Measurements from ENCODE around the gene NT5DC2.
A peak's percentile ranks its signal among the peaks of the same experiment; 100 is the strongest.

Gene NT5DC2

DNA sequence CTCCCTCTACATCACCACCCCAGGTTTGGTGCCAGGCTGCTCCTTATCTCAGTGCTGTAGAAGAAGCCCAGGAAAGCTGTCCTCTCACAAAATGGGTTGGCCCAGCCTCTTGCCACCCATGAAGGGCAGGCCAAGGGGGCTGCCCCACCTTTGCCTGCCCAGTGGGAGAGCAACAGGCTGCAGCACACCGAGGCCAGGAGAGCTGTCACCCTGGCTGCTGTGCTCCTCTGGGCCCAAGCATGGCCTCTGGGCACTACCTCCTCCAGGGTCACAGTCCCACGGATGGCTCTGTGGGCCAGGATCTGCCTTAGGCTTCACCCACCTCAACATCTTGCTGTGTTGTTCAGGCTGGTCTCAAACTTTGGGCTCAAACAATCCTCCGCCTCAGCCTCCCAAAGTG is 44.9 kb downstream of the NT5DC2 start:
- DNase-seq (ENCODE audit: low read depth, low spot score) = no peak

DNA sequence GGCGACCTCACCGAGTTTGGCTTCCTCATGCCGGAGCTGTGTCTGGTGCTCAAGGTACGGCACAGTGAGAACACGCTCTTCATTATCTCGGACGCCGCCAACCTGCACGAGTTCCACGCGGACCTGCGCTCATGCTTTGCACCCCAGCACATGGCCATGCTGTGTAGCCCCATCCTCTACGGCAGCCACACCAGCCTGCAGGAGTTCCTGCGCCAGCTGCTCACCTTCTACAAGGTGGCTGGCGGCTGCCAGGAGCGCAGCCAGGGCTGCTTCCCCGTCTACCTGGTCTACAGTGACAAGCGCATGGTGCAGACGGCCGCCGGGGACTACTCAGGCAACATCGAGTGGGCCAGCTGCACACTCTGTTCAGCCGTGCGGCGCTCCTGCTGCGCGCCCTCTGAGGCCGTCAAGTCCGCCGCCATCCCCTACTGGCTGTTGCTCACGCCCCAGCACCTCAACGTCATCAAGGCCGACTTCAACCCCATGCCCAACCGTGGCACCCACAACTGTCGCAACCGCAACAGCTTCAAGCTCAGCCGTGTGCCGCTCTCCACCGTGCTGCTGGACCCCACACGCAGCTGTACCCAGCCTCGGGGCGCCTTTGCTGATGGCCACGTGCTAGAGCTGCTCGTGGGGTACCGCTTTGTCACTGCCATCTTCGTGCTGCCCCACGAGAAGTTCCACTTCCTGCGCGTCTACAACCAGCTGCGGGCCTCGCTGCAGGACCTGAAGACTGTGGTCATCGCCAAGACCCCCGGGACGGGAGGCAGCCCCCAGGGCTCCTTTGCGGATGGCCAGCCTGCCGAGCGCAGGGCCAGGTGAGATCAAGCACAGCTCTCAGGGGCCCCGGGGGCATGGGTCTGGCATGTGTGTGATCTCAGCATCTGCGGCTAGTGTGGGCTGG is 45.6 kb downstream of the NT5DC2 start:
- DNase-seq (ENCODE audit: low read depth, low spot score) = no peak

DNA sequence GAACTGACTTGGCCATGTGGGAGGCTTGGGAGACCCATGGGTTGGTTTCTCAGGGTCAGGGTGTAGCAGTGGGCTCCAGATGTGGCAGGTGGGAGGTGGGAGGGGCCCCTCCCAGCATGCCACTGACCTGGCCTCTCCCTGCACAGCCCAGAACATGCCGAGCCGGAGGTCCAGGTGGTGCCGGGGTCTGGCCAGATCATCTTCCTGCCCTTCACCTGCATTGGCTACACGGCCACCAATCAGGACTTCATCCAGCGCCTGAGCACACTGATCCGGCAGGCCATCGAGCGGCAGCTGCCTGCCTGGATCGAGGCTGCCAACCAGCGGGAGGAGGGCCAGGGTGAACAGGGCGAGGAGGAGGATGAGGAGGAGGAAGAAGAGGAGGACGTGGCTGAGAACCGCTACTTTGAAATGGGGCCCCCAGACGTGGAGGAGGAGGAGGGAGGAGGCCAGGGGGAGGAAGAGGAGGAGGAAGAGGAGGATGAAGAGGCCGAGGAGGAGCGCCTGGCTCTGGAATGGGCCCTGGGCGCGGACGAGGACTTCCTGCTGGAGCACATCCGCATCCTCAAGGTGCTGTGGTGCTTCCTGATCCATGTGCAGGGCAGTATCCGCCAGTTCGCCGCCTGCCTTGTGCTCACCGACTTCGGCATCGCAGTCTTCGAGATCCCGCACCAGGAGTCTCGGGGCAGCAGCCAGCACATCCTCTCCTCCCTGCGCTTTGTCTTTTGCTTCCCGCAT is 46.4 kb downstream of the NT5DC2 start:
- no peak for DNase-seq (ENCODE audit: low read depth, low spot score)

DNA sequence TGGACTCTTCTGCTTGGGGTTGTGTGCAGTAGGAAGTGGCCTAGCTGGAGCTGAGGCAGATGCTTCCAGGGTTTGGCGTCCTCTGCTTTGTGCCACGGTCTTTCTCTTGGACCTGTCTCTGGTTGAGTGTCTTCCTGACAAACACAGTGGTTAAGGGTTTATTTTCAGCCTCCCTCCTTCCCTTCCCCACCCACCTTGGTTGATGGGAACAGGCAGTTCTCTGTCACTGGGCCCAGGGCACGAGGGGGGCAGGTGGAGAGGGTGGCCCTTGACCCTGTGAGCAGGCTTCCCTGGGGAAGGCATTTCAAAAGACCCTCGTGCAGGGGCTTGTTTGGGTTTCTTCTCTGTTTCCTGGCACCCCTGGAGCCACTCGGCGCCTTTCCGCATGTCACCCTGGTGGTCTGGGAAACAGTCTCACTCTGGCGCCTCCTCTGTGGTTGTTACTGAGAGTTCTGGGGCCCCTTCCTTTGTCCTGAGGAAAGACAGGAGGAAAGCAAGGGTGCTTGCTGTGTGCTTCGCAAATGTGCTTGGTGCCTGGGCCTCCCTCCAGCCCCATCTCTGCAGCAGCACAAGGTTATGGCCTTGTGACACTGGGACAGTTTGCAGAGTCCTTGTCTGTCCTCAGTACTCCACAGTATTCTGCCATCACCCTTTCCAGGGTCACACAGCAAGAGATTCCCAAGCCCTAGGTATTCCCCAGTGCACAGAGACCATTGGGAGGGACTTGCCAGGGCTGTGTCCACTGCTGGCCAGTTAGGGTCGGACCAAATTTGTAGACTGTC is 48.8 kb downstream of the NT5DC2 start:
- no peak for DNase-seq (ENCODE audit: low read depth, low spot score)

DNA sequence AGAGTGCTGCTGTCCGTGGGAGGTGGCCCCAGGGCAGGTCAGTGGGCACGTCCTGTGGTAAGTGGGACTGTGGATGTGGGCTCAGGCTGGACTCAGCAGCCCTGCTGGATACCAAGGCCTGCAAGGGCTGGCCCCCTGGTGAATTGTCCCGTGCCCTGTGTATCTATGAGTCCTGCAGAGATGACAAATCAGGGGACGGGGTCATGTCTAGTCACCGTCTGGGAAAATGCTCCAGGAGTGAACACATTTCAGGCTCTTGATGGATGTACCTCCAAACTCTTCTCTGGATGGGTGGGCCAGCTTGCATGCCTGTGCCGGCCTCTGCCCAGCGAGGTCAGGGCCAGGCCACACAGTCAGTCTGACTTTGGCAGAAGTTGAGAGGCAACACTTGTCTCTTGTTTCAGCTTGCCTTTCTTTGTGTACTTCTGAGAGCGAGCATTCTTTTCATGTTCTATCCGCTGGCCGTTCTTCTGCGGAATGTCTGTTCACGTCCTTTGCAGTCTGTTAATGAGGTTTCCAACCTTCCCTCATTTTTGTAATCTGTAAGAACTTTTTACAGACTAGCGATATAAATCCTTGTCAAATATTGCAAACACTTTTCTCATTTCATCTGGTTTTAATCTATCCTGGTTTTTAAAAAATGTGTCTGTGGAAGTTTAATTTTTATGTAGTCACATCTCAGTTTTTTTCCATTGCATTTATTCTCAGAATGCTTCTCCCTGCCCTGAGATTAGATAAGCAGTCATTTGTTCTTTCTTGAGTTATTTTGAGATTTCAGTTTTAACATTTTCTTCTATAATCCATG is 49.9 kb downstream of the NT5DC2 start:
- peak; percentile 65 for DNase-seq (ENCODE audit: low read depth, low spot score)

DNA sequence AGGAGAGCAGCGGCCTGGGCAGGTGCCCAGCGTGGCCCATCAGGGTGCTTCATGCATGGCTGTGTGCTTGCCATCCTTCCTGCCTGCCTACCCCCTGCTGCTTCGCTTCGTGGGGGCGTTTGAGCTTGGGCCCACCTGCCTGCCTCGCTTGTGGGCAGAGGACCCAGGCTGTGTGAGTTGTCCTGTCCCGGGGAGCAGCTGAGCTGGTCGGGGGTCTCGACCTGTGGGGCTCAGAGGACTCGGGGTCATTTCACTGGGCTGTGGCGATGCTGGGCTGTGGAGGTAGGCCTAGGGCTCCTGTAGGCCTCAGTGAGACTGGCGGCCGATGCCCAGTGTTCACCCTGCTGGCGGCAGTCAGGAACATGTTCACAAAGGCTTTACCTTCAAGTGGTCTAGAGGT is 50.6 kb downstream of the NT5DC2 start:
- DNase-seq (ENCODE audit: low read depth, low spot score) = no peak

DNA sequence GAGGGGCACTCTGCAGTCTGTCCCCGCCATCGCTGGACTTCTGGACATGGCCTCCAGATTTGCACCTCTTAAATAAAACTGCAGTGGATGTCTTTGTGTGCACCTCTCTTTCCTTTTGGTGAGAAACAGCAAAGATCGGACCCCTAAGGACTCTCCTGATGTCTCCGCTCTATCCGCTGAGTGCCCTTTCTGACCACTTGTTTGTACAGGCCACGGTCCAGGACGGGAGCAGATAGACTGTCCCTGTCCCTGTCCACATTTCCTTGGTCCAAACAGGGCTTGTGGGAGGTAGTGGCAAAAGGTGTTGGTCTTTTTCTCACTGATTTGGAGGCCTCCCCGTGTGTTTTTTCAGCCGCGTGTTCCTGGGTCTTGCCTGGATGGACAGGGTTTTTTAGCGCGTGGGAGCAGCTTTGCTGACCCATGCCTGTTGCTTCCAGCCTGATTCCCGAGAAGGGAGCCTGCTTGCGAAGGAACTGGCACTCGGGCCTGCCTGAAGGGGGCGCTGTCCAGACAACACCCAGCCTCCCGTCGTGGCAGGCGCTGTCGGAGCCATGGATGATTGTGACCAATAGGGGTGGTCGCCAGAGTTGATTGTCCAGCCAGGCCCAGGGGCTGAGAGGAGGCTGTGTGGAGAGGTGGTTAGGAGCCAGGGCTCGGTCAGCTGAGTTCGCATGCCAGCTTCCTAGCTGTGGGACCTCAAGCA is 51.7 kb downstream of the NT5DC2 start:
- peak; percentile 32 for DNase-seq (ENCODE audit: low read depth, low spot score)

DNA sequence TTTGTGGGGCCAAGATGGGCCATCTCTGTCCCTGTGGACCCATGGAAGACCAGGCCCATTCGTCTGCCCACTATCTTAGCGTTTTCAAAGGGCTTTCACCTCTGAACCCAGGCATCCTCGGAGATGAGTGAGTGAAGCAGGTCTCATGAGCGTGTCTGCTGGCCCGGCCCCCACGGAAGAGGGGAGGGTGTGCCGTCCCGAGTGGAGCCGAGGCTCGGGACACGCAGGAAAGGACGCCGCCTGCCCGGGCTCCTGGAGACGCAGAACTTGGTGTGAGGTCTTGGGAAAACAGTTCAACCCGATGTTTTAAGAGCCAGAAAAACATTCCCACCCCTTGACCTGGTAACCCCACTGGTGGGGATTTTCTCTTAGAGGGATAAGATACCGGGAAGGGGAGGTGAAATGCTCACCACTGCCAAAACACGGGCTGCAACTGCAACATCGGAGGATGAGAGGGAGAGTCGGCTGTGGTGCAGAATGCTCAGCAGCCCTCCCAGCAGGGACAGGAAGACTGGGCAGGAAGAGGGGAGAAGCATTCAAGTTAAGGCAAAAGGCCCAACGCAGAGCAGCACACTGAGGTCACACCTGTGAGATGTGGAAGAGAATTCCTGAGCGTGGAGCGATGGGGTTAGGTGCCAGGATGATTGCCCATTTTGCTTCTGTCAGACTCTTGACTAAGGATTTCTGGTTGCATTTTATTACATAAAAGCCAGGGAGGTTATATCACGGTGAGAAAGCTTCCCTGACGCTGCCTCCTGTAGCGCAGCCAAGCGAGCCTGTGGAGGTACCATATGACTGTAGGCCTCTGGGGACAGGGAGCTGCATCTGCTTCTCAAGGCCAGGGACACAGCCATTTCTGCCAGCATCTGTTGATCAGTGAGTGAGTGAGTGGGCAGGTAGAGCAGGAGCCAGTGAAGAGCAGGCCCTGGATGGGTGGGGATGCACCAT is 52.6 kb downstream of the NT5DC2 start:
- no peak for DNase-seq (ENCODE audit: low read depth, low spot score)

DNA sequence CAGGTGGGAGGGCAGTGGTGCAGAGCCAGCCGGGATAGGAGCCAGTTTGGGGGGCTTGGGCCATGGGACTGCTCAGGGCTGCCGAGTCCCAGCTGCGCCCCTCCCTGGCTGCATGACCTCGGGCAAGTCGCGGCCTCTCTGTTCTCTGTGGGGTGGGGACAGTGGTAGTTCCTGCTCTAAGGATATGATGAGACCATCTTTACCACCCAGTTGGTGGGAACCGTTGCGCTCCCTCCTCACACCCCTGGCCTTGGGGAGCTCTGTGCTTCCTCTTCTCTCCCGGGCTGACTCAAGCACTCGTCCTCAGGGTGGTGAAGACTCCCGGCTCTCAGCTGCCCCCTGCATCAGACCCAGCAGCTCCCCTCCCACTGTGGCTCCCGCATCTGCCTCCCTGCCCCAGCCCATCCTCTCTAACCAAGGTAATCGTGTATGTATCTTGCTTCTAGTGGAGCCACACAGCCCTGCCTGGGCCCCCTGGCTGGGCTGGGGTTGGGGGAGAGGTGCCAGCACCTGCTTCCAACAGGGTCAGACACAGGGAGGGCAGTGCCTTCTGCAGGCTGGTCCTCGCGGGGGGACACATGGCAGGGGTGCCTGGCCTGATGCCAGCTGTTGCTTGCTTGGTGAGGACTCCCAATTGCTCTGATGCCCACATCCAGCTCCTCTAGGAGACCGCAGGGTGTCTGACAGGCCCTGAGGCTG is 53.6 kb downstream of the NT5DC2 start:
- DNase-seq (ENCODE audit: low read depth, low spot score) = no peak

DNA sequence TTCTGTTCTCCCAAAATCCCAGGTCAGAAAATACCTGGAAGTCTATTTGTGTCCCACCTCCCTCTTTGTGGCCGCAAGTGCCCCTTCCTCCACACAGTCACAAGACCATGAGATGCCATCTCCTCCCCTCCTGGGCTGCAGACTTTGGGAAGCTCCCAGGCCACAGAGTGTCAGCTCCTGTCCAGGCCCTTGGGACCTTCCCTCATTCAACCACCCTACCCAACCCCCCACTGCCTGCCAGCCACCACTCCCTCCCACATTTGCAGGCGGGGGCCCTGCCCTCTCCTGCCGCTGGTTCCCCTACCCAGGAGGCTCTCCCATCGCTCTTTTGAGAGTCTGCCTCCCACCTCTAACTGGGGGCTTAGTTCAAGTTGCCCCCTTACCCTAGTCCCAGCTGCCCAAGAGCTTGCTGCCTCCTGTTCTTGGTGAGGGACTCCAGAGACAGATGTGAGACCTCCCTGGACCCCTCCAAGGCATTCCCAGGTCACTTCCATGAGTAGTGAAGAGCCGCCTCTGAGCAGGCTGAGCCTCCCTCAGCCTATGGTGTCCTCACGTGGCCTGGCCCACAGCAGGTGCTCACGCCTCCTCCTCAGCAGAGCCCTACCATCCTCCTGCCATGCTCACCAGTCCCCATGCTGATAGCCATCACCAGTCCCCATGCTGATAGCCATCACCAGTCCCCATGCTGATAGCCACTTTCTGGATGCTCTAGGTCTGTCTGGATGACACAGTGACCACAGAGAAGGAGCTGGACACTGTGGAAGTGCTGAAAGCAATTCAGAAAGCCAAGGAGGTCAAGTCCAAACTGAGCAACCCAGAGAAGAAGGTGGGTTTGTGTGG is 54.4 kb downstream of the NT5DC2 start:
- DNase-seq (ENCODE audit: low read depth, low spot score) = no peak

DNA sequence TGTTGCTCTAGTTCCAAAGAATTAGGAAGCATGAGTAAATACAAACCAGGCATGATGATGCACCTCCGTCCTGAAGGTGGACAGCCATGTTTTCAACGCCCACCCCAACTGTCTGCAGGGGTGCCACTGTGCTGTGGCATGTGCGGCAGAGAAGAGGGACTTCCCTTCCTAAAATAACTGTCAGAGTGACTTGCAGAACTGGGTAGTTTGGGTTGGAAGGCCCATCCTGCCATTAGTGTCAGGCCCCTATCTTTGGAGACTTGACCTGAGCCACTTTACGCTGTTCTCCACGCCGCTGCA is 55.9 kb downstream of the NT5DC2 start:
- no peak for DNase-seq (ENCODE audit: low read depth, low spot score)

DNA sequence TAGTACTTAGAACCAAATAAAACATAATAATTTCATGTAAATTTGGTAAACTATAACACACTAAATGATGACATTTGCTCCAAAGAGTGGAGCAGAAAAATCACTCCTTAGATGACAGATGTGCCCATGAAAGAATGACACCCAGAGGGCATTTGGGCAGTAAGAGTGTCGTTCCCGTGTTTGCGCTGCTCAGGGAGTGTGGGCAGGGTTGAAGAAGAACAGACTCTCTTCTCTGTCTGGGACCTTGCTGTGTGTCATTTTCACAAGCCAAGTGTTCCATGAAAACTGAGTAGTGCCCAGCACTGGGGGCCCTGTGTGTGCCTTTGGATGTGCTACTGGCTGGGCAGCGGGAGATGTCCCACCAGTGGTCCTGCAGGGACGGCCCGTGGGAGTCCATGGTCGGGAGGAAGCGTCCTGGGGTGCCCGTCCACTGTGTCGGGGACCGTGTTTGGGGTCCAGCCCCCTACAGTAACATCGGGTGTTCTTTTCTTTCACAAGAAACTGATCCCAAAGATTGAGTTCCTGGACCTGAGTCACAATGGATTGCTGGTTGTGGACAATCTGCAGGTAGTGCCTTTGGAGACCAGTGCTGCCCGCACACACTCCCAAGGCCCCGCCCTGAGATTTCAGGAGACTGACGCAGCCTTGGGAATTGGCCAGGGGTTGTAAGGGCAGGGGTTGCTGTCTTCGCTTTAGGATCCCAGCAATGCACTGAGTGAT is 56.4 kb downstream of the NT5DC2 start:
- no peak for DNase-seq (ENCODE audit: low read depth, low spot score)
